HCT116 (cell line): ENCODE measurements around the gene RCVRN. TPM values are rescaled to one million over a fixed set of nuclear protein-coding genes. Genes with fewer than 3 reads are reported as not detected.

Source experiments
- ATAC-seq: fragments of 200-7000 bp; cut with Tn5 transposase; 2 replicates; pipeline ENCODE4 v1.9.1; 2020; ENCODE audit warnings: mild to moderate bottlenecking, moderate library complexity
- BruUV-seq: library from RNA; stranded (reverse); fragments of 400-500 nt; replicated peaks from 2 replicates; lab custom pipeline; 2021; lab: Mats Ljungman, UMichigan
- CTCF ChIA-PET: fragments of 300-600 bp; sonication (Branson Sonifier 250); formaldehyde crosslinking; loops from one replicate; lab custom pipeline; 2021; ENCODE audit warnings: antibody characterized with exemption; lab: Charles Lee
- POLR2A ChIA-PET: fragments of 300-600, 350-600 bp; sonication (Branson Sonifier 250); formaldehyde crosslinking; loops from one replicate; lab custom pipeline; 2021; ENCODE audit warnings: antibody characterized with exemption; lab: Charles Lee
- RAD21 ChIA-PET, 2 experiments: fragments of 300-600 bp; sonication (Branson Sonifier 250); formaldehyde crosslinking; loops; one replicate each; lab custom pipeline; 2023; ENCODE audit warnings: low total read pairs in 2 of 2; ENCODE audit not compliant: uncharacterized antibody in 2 of 2, unreplicated experiment in 2 of 2, low non-redundant PET in 1 of 2; lab: Charles Lee
- DNase-seq: peaks from one replicate; pipeline ENCODE4 v3.0.0-alpha.2; 2010; ENCODE audit warnings: low read depth, low spot score
- H2AFZ ChIP-seq: fragments of 200-600 bp; shearing (Covaris generic), sonication (generic); 2 replicates; pipeline ENCODE4 v1.6.1; 2017; ENCODE audit warnings: low read depth, mixed run types, mixed read lengths, antibody characterized with exemption, low read length; ENCODE audit not compliant: poor library complexity, severe bottlenecking
- H3K27ac ChIP-seq: 2 replicates; pipeline ENCODE4 v1.5.1; 2012; ENCODE audit warnings: low read depth, low read length
- H3K27me3 ChIP-seq: fragments of 200-600 bp; sonication (generic); 2 replicates; pipeline ENCODE4 v1.6.1; 2016; ENCODE audit warnings: mixed run types, low read length, mixed read lengths; ENCODE audit not compliant: insufficient read depth
- H3K36me3 ChIP-seq, 2 experiments: fragments of 200-500 bp in 1 of 2; fragments of 200-600 bp in 1 of 2; sonication (Bioruptor generic) in 1 of 2; sonication (generic) in 1 of 2; 2 replicates each; pipeline versions ENCODE4 v1.5.1 to v1.6.1; 2014 to 2016; ENCODE audit warnings: low read length in 2 of 2, inconsistent platforms in 1 of 2, mixed read lengths in 1 of 2, mixed run types in 1 of 2; ENCODE audit not compliant: insufficient read depth in 2 of 2, control insufficient read depth in 1 of 2
- H3K4me1 ChIP-seq, 2 experiments: fragments of 200-600 bp in 1 of 2; sonication (generic) in 1 of 2; 2 replicates each; pipeline versions ENCODE4 v1.5.1 to v1.6.1; 2012 to 2017; ENCODE audit warnings: low read length in 2 of 2, inconsistent platforms in 1 of 2, mild to moderate bottlenecking in 1 of 2, mixed read lengths in 1 of 2, mixed run types in 1 of 2, moderate library complexity in 1 of 2; ENCODE audit not compliant: insufficient read depth in 2 of 2, control insufficient read depth in 1 of 2
- H3K4me2 ChIP-seq: fragments of 200-600 bp; sonication (generic); 2 replicates; pipeline ENCODE4 v1.6.1; 2017; ENCODE audit warnings: mixed run types, low read length, mixed read lengths
- H3K4me3 ChIP-seq, 2 experiments: fragments of 200-600 bp in 1 of 2; sonication (generic) in 1 of 2; replicated peaks in 1 of 2; 2 replicates each; pipeline ENCODE4 v1.5.1; 2011 to 2016; ENCODE audit warnings: low read length in 2 of 2, control low read depth in 1 of 2, low read depth in 1 of 2, mild to moderate bottlenecking in 1 of 2, mixed read lengths in 1 of 2, mixed run types in 1 of 2
- H3K79me2 ChIP-seq: fragments of 200-600 bp; sonication (generic); 2 replicates; pipeline ENCODE4 v1.6.1; 2017; ENCODE audit warnings: mild to moderate bottlenecking, mixed run types, low read length, moderate library complexity, mixed read lengths; ENCODE audit not compliant: insufficient read depth
- H3K9ac ChIP-seq: fragments of 200-600 bp; sonication (generic); 2 replicates; pipeline ENCODE4 v1.6.1; 2016; ENCODE audit warnings: low read length, mixed read lengths
- H3K9me2 ChIP-seq: fragments of 200-600 bp; sonication (generic), shearing (Covaris generic); 2 replicates; pipeline ENCODE4 v1.6.1; 2017; ENCODE audit warnings: mixed run types, mild to moderate bottlenecking, moderate library complexity; ENCODE audit not compliant: insufficient read depth
- H3K9me3 ChIP-seq, 2 experiments: fragments of 200-500 bp in 1 of 2; fragments of 200-600 bp in 1 of 2; sonication (Bioruptor generic) in 1 of 2; sonication (generic) in 1 of 2; 2 replicates each; pipeline ENCODE4 v1.6.1; 2014 to 2017; ENCODE audit warnings: low read length in 2 of 2, mixed read lengths in 2 of 2, inconsistent platforms in 1 of 2, low read depth in 1 of 2, mild to moderate bottlenecking in 1 of 2, mixed run types in 1 of 2, moderate library complexity in 1 of 2; ENCODE audit not compliant: control insufficient read depth in 1 of 2, insufficient read depth in 1 of 2
- H4K20me1 ChIP-seq: fragments of 200-600 bp; sonication (generic), shearing (Covaris generic); 2 replicates; pipeline ENCODE4 v1.6.1; 2017; ENCODE audit warnings: mixed run types, mild to moderate bottlenecking, moderate library complexity; ENCODE audit not compliant: insufficient read depth
- CBX3 ChIP-seq: IDR thresholded peaks from 2 replicates; pipeline ENCODE4 v1.6.1; 2012; ENCODE audit warnings: low read depth
- EZH2 ChIP-seq: fragments of 200-600 bp; sonication (generic); IDR thresholded peaks from 2 replicates; pipeline ENCODE4 v1.6.1; 2017; ENCODE audit warnings: antibody characterized with exemption, mixed run types
- EZH2phosphoT487 ChIP-seq: fragments of 200-600 bp; IDR thresholded peaks from 2 replicates; pipeline ENCODE4 v1.6.1; 2018; ENCODE audit warnings: antibody characterized with exemption, borderline replicate concordance
- RAD21 ChIP-seq: IDR thresholded peaks from 2 replicates; pipeline ENCODE4 v1.6.1; 2012; ENCODE audit warnings: low read depth, mild to moderate bottlenecking
- SIN3A ChIP-seq: IDR thresholded peaks from 2 replicates; pipeline ENCODE4 v1.6.1; 2012; ENCODE audit warnings: low read depth
- ZFX ChIP-seq: fragments of 450-650 bp; IDR thresholded peaks from 2 replicates; pipeline ENCODE4 v1.6.1; 2017
- intact Hi-C: fragments of 100-400 bp; cut with micrococcal nuclease; formaldehyde crosslinking; loops from 2 replicates; pipeline ENCODE4 v1.10.0; 2022
- total RNA-seq: library from RNA; stranded (reverse); gene quantifications from one replicate; pipeline ENCODE4 v1.2.1, GENCODE V29; 2021; ENCODE audit not compliant: unreplicated experiment
- TF ChIP-seq, protein P1 (sequence below): IDR thresholded peaks from 2 replicates; pipeline ENCODE4 v1.6.1; 2012; ENCODE audit warnings: low read depth

RCVRN gene
- total RNA-seq, 1 experiment from 2014 or later = not detected

GRCh38 chr17:9931144-9931741 is 26.2 kb upstream of the RCVRN start (continued):
- TF ChIP-seq CBX3 (no peak), EZH2phosphoT487 (no peak), RAD21 (no peak)
- TF ChIP-seq, protein P1, sequence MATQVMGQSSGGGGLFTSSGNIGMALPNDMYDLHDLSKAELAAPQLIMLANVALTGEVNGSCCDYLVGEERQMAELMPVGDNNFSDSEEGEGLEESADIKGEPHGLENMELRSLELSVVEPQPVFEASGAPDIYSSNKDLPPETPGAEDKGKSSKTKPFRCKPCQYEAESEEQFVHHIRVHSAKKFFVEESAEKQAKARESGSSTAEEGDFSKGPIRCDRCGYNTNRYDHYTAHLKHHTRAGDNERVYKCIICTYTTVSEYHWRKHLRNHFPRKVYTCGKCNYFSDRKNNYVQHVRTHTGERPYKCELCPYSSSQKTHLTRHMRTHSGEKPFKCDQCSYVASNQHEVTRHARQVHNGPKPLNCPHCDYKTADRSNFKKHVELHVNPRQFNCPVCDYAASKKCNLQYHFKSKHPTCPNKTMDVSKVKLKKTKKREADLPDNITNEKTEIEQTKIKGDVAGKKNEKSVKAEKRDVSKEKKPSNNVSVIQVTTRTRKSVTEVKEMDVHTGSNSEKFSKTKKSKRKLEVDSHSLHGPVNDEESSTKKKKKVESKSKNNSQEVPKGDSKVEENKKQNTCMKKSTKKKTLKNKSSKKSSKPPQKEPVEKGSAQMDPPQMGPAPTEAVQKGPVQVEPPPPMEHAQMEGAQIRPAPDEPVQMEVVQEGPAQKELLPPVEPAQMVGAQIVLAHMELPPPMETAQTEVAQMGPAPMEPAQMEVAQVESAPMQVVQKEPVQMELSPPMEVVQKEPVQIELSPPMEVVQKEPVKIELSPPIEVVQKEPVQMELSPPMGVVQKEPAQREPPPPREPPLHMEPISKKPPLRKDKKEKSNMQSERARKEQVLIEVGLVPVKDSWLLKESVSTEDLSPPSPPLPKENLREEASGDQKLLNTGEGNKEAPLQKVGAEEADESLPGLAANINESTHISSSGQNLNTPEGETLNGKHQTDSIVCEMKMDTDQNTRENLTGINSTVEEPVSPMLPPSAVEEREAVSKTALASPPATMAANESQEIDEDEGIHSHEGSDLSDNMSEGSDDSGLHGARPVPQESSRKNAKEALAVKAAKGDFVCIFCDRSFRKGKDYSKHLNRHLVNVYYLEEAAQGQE = no peak

GRCh38 chr17:9929871-9930270 is 24.8 kb upstream of the RCVRN start:
- POLR2A ChIA-PET = no interaction called here

More at GRCh38 chr17:9929871-9930270, 24.8 kb upstream of the RCVRN start:
- H3K9ac ChIP-seq = no peak overlapping the region
- intact Hi-C loops = loop anchor here (5.0 kb wide), 1 partner anchor 687 kb away; no protein-coding TSS in a partner anchor
- no peaks in the 10 kb centered on the region for H3K9me2 ChIP-seq
- TF ChIP-seq ZFX = no peak
- TF ChIP-seq SIN3A = no peak
- TF ChIP-seq EZH2phosphoT487 = no peak
- no peak for TF ChIP-seq EZH2
- TF ChIP-seq CBX3 = no peak
- no peak overlapping the region for H3K4me2 ChIP-seq
- H3K36me3 ChIP-seq = no peaks in the 10 kb centered on the region
- CTCF ChIA-PET = interaction anchor here (0.8 kb wide), 1 partner anchor 52 kb away, joined by 4 read pairs; no protein-coding TSS in a partner anchor
- no peaks in the 10 kb centered on the region for H3K79me2 ChIP-seq
- no peaks in the 10 kb centered on the region for H3K9me3 ChIP-seq
- RAD21 ChIA-PET = no interaction called here
- H3K27ac ChIP-seq = no peak overlapping the region
- BruUV-seq = no TSS peak
- H3K4me3 ChIP-seq = no peak overlapping the region
- no peak for DNase-seq
- ATAC-seq = no peak
- no peak overlapping the region for H2AFZ ChIP-seq
- no peaks in the 10 kb centered on the region for H4K20me1 ChIP-seq
- H3K27me3 ChIP-seq = peaks cover 11% of the 10 kb centered on the region; the same call in 1 of the 2 replicates
- peaks cover 2 to 16% of the 10 kb centered on the region in 2 experiments; a peak in 3 of 4 replicates for H3K4me1 ChIP-seq
